GM23338 (cell line): ENCODE results near the gene SNX30. TPM values are rescaled to one million over a fixed set of nuclear protein-coding genes. Genes with fewer than 3 reads are reported as not detected.

Source experiments
- ATAC-seq: fragments of 200-7000 bp; cut with Tn5 transposase; 3 replicates; pipeline ENCODE4 v1.9.1; 2020
- DNase-seq: peaks from one replicate; pipeline ENCODE4 v3.0.0-alpha.2; 2015; ENCODE audit warnings: low spot score
- H2AFZ ChIP-seq: fragments of 200-600 bp; sonication (generic); 2 replicates; pipeline ENCODE4 v1.8.0; 2016; ENCODE audit warnings: antibody characterized with exemption, mild to moderate bottlenecking, moderate library complexity
- H3F3A ChIP-seq: fragments of 200-600 bp; sonication (generic); replicated peaks from 2 replicates; pipeline ENCODE4 v1.8.0; 2017; ENCODE audit warnings: antibody characterized with exemption, mixed run types, low read depth
- H3K27ac ChIP-seq: fragments of 200-600 bp; sonication (generic); 2 replicates; pipeline ENCODE4 v1.6.1; 2016; ENCODE audit warnings: low read depth
- H3K27me3 ChIP-seq: fragments of 200-600 bp; sonication (generic); 2 replicates; pipeline ENCODE4 v1.8.0; 2016; ENCODE audit warnings: mild to moderate bottlenecking, mixed run types, moderate library complexity; ENCODE audit not compliant: insufficient read depth
- H3K36me3 ChIP-seq: fragments of 200-600 bp; sonication (generic); 2 replicates; pipeline ENCODE4 v1.8.0; 2016; ENCODE audit warnings: mild to moderate bottlenecking; ENCODE audit not compliant: insufficient read depth
- H3K4me1 ChIP-seq: fragments of 200-600 bp; sonication (generic); 2 replicates; pipeline ENCODE4 v1.8.0; 2016; ENCODE audit warnings: mild to moderate bottlenecking, moderate library complexity; ENCODE audit not compliant: insufficient read depth
- H3K4me2 ChIP-seq: fragments of 200-600 bp; sonication (generic); 2 replicates; pipeline ENCODE4 v1.7.1; 2017; ENCODE audit warnings: mixed run types
- H3K4me3 ChIP-seq: fragments of 200-600 bp; sonication (generic); 2 replicates; pipeline ENCODE4 v1.6.1; 2016; ENCODE audit warnings: mixed run types
- H3K79me2 ChIP-seq: fragments of 200-600 bp; sonication (generic); replicated peaks from 2 replicates; pipeline ENCODE4 v1.8.0; 2017; ENCODE audit warnings: mild to moderate bottlenecking; ENCODE audit not compliant: insufficient read depth
- H3K9me2 ChIP-seq: fragments of 200-600 bp; sonication (generic); 2 replicates; pipeline ENCODE4 v1.8.0; 2017; ENCODE audit not compliant: insufficient read depth
- H4K20me1 ChIP-seq: fragments of 200-600 bp; sonication (generic); replicated peaks from 2 replicates; pipeline ENCODE4 v1.8.0; 2017; ENCODE audit warnings: mild to moderate bottlenecking; ENCODE audit not compliant: insufficient read depth
- H3K27ac Mint-ChIP-seq: 2 replicates; pipeline ENCODE4 v1.8.0; 2020; ENCODE audit warnings: inconsistent platforms, mild to moderate bottlenecking, moderate library complexity, mixed read lengths
- H3K27me3 Mint-ChIP-seq: 3 replicates; pipeline ENCODE4 v1.8.0; 2022; ENCODE audit warnings: low read depth, mild to moderate bottlenecking, moderate library complexity, mixed read lengths, inconsistent platforms; ENCODE audit not compliant: insufficient read depth, poor library complexity
- H3K36me3 Mint-ChIP-seq: 3 replicates; pipeline ENCODE4 v1.8.0; 2021; ENCODE audit warnings: low read depth, mild to moderate bottlenecking, inconsistent platforms, moderate library complexity, mixed read lengths
- H3K4me1 Mint-ChIP-seq: 3 replicates; pipeline ENCODE4 v1.8.0; 2020; ENCODE audit warnings: mild to moderate bottlenecking, inconsistent platforms, mixed read lengths
- H3K4me3 Mint-ChIP-seq: 3 replicates; pipeline ENCODE4 v1.8.0; 2021; ENCODE audit warnings: moderate library complexity, mild to moderate bottlenecking, inconsistent platforms, mixed read lengths
- H3K9me3 Mint-ChIP-seq: 3 replicates; pipeline ENCODE4 v1.8.0; 2020; ENCODE audit warnings: moderate library complexity, mild to moderate bottlenecking, inconsistent platforms, mixed read lengths
- CREB1 ChIP-seq: fragments of 250-450 bp; sonication (Bioruptor Pico); IDR thresholded peaks from 2 replicates; pipeline ENCODE4 v1.5.0; 2020; ENCODE audit warnings: low read depth, mild to moderate bottlenecking, moderate library complexity
- CTCF ChIP-seq, 2 experiments: fragments of 200-600 bp in 1 of 2; sonication (generic) in 1 of 2; conservative IDR thresholded peaks; 2 replicates each; pipeline versions ENCODE4 v1.5.1 to v1.6.1; 2016 to 2017; ENCODE audit warnings: antibody characterized with exemption in 2 of 2, low read depth in 2 of 2, mild to moderate bottlenecking in 2 of 2, moderate library complexity in 1 of 2
- ETS1 ChIP-seq: IDR thresholded peaks from 2 replicates; pipeline ENCODE4 v1.6.1; 2016; ENCODE audit warnings: antibody characterized with exemption
- EZH2 ChIP-seq: fragments of 200-600 bp; sonication (generic); IDR thresholded peaks from one replicate; pipeline ENCODE4 v1.8.0; 2017; ENCODE audit warnings: antibody characterized with exemption, mild to moderate bottlenecking, low read depth; ENCODE audit not compliant: unreplicated experiment
- EZH2phosphoT487 ChIP-seq: fragments of 200-600 bp; sonication (generic); IDR thresholded peaks from one replicate; pipeline ENCODE4 v1.8.1; 2018; ENCODE audit warnings: antibody characterized with exemption; ENCODE audit not compliant: unreplicated experiment
- JUNB ChIP-seq: IDR thresholded peaks from one replicate; pipeline ENCODE4 v1.6.1; 2016; ENCODE audit warnings: antibody characterized with exemption; ENCODE audit not compliant: unreplicated experiment
- NANOG ChIP-seq: IDR thresholded peaks from 2 replicates; pipeline ENCODE4 v1.6.1; 2016; ENCODE audit warnings: antibody characterized with exemption, borderline replicate concordance
- POLR2AphosphoS5 ChIP-seq: IDR thresholded peaks from 2 replicates; pipeline ENCODE4 v1.6.1; 2016; ENCODE audit warnings: antibody characterized with exemption, low read depth
- STAT1 ChIP-seq: IDR thresholded peaks from one replicate; pipeline ENCODE4 v1.6.1; 2016; ENCODE audit warnings: antibody characterized with exemption; ENCODE audit not compliant: unreplicated experiment
- ZNF114 ChIP-seq: fragments of 250-450 bp; sonication (Bioruptor Pico); IDR thresholded peaks from 2 replicates; pipeline ENCODE4 v1.5.0; 2020; ENCODE audit warnings: mild to moderate bottlenecking, moderate library complexity
- ZNF331 ChIP-seq: fragments of 250-450 bp; sonication (Bioruptor Pico); IDR thresholded peaks from 2 replicates; pipeline ENCODE4 v1.5.0; 2020; ENCODE audit warnings: low read depth, mild to moderate bottlenecking, moderate library complexity
- ZNF462 ChIP-seq: fragments of 250-450 bp; sonication (Bioruptor Pico); IDR thresholded peaks from 2 replicates; pipeline ENCODE4 v1.5.0; 2020; ENCODE audit warnings: mild to moderate bottlenecking, moderate library complexity
- polyA plus RNA-seq: library from polyadenylated mRNA; unstranded; fragments of >200 nt; fragmentation: Nextera tagmentation; extraction: Ambion mirVana; gene quantifications from 2 replicates; pipeline ENCODE4 v1.2.1, GENCODE V29; 2016
- total RNA-seq: library from RNA; depleted of rRNA; stranded (reverse); fragments of >200 nt; shearing (Covaris generic); gene quantifications from 2 replicates; pipeline ENCODE4 v1.2.3, GENCODE V29; 2014
- TF ChIP-seq, protein P1 (sequence below): IDR thresholded peaks from one replicate; pipeline ENCODE4 v1.6.1; 2018; ENCODE audit warnings: antibody characterized with exemption; ENCODE audit not compliant: unreplicated experiment

The SNX30 gene
- total and polyA plus RNA-seq, 2 experiments from 2014 or later, result 2.1 to 17.8 TPM

- H4K20me1 ChIP-seq, result 0 out of 2 replicates have a peak, but pooled peaks cover 4% of the 10 kb centered on the region
- H3K4me1 ChIP-seq, result no peaks in the 10 kb centered on the region
- no peak overlapping the region for H3K4me2 ChIP-seq
- Mint-ChIP-seq H3K4me1 (peaks cover 14% of the 10 kb centered on the region; the same call in 2 of the 3 replicates), H3K27me3 (peaks cover 1% of the 10 kb centered on the region), H3K4me3 (no peak overlapping the region), H3K27ac (no peak overlapping the region), H3K9me3 (peaks cover 3% of the 10 kb centered on the region; the same call in 1 of the 3 replicates), H3K36me3 (peaks cover 7% of the 10 kb centered on the region)
- H2AFZ ChIP-seq, result no peak overlapping the region
- no peaks in the 10 kb centered on the region for H3F3A ChIP-seq
- DNase-seq, result no peak
- H3K4me3 ChIP-seq, result no peak overlapping the region
- no peaks in the 10 kb centered on the region for H3K79me2 ChIP-seq
- no peak overlapping the region for H3K27ac ChIP-seq
- 0 out of 2 replicates have a peak, but pooled peaks cover 5% of the 10 kb centered on the region for H3K9me2 ChIP-seq
- no peak; the same call in 1 of the 3 replicates for ATAC-seq
- no peaks in the 10 kb centered on the region for H3K27me3 ChIP-seq
- TF ChIP-seq ZNF331 (CRISPR knock-in tag) (no peak), NANOG (no peak), CREB1 (CRISPR knock-in tag) (no peak), EZH2phosphoT487 (no peak), ETS1 (no peak), EZH2 (no peak), STAT1 (no peak), ZNF114 (CRISPR knock-in tag) (no peak), POLR2AphosphoS5 (no peak), CTCF (conservative IDR thresholded peaks at IDR 0.05; ENCODE audit: low read depth in 2 of 2) (no peak), ZNF462 (CRISPR knock-in tag) (no peak), JUNB (no peak)
- TF ChIP-seq, protein P1, sequence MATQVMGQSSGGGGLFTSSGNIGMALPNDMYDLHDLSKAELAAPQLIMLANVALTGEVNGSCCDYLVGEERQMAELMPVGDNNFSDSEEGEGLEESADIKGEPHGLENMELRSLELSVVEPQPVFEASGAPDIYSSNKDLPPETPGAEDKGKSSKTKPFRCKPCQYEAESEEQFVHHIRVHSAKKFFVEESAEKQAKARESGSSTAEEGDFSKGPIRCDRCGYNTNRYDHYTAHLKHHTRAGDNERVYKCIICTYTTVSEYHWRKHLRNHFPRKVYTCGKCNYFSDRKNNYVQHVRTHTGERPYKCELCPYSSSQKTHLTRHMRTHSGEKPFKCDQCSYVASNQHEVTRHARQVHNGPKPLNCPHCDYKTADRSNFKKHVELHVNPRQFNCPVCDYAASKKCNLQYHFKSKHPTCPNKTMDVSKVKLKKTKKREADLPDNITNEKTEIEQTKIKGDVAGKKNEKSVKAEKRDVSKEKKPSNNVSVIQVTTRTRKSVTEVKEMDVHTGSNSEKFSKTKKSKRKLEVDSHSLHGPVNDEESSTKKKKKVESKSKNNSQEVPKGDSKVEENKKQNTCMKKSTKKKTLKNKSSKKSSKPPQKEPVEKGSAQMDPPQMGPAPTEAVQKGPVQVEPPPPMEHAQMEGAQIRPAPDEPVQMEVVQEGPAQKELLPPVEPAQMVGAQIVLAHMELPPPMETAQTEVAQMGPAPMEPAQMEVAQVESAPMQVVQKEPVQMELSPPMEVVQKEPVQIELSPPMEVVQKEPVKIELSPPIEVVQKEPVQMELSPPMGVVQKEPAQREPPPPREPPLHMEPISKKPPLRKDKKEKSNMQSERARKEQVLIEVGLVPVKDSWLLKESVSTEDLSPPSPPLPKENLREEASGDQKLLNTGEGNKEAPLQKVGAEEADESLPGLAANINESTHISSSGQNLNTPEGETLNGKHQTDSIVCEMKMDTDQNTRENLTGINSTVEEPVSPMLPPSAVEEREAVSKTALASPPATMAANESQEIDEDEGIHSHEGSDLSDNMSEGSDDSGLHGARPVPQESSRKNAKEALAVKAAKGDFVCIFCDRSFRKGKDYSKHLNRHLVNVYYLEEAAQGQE, result no peak
- H3K36me3 ChIP-seq, result no peaks in the 10 kb centered on the region
These were observed 121.5 kb downstream of the SNX30 start for GRCh38 chr9:112872019-112872418.
